HG03460 (cell line): ENCODE data around the gene CMIP.

ENCODE experiments used
- ATAC-seq: cut with Tn5 transposase; IDR thresholded peaks from one replicate; pipeline ENCODE4 v1.9.1; 2021; ENCODE audit not compliant: unreplicated experiment

The CMIP gene

GRCh38 chr16:81708266-81709015 lies 263.8 kb downstream of the CMIP start:
- no peak for ATAC-seq

GRCh38 chr16:81709016-81709900 lies 264.6 kb downstream of the CMIP start:
- ATAC-seq = no peak

- ATAC-seq = no peak
Observed at GRCh38 chr16:81710044-81710443, 265.4 kb downstream of the CMIP start.

GRCh38 chr16:81710596-81710995 lies 266.0 kb downstream of the CMIP start:
- ATAC-seq = no peak

GRCh38 chr16:81711657-81712319 lies 267.2 kb downstream of the CMIP start:
- no peak for ATAC-seq

GRCh38 chr16:81712681-81713080 lies 268.1 kb downstream of the CMIP start:
- no peak for ATAC-seq

- no peak for ATAC-seq
Observed at GRCh38 chr16:81713295-81713772, 268.7 kb downstream of the CMIP start.

GRCh38 chr16:81713796-81714195 lies 269.2 kb downstream of the CMIP start:
- no peak for ATAC-seq

- no peak for ATAC-seq
Observed at GRCh38 chr16:81714583-81714982, 270.0 kb downstream of the CMIP start.

- ATAC-seq = peak; percentile 51
Observed at GRCh38 chr16:81715358-81716196, 271.0 kb downstream of the CMIP start.

- peak; percentile 70 for ATAC-seq
Observed at GRCh38 chr16:81716478-81717225, 272.0 kb downstream of the CMIP start.

- ATAC-seq = no peak
Observed at GRCh38 chr16:81717662-81718189, 273.1 kb downstream of the CMIP start.

GRCh38 chr16:81718637-81719036 lies 274.0 kb downstream of the CMIP start:
- ATAC-seq = no peak

- no peak for ATAC-seq
Observed at GRCh38 chr16:81719993-81720392, 275.4 kb downstream of the CMIP start.

- no peak for ATAC-seq
Observed at GRCh38 chr16:81720973-81721906, 276.6 kb downstream of the CMIP start.

GRCh38 chr16:81723098-81723723 lies 278.6 kb downstream of the CMIP start:
- peak; percentile 78 for ATAC-seq

GRCh38 chr16:81728435-81728834 lies 283.8 kb downstream of the CMIP start:
- ATAC-seq = no peak

GRCh38 chr16:81729451-81729850 lies 284.8 kb downstream of the CMIP start:
- ATAC-seq = no peak
